Hematopoietic multipotent progenitor cell treated with erythropoietin and hydrocortisone succinate and interleukin-3 and kit ligand, for 4 days (in vitro differentiated cells): ENCODE data around the gene DDX25.

Source experiments
- DNase-seq: peaks from one replicate; pipeline ENCODE4 v3.0.0-alpha.2; 2015

DDX25 gene

GRCh38 chr11:125939081-125939521 lies 34.8 kb downstream of the DDX25 start:
- no peak for DNase-seq

DNA sequence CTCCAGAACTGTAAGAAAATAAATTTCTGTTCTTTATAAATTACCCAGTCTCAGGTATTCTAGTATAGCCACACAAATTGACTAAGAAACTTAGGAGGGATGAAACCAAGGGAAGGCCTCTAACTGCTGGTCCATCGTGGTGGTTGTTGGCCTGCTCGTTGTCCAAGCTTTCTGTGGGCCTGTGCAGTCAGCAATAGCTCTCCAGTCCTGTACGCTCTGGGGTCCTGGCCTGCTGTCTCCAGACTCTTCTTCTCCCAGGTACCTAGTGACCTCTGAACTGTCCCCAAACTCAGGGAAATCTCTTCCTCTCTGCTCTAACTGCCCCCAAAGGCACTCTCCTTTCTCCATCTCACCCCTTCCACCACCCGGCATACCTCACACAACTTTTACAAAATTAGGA lies 35.8 kb downstream of the DDX25 start:
- DNase-seq, result no peak

DNA sequence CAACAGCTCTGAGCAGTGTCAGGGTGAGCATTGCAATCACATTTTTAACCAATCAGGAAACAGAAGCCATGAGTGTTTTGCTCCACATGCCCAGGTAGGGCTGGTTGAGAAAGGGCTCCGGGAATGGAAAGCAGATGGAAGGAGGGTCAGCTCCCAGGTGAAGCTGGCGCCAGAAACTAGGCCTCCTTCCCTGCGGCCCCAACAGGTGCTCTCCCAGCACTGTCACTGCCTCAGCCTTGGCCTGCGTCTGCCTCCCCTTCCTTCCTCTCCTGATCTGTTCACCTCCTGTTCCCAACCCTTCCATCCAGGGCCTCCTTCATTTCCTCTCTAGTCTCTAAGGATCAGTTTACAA lies 36.9 kb downstream of the DDX25 start:
- DNase-seq, result no peak

GRCh38 chr11:125941619-125942611 lies 37.6 kb downstream of the DDX25 start:
- peak; percentile 49 for DNase-seq

DNA sequence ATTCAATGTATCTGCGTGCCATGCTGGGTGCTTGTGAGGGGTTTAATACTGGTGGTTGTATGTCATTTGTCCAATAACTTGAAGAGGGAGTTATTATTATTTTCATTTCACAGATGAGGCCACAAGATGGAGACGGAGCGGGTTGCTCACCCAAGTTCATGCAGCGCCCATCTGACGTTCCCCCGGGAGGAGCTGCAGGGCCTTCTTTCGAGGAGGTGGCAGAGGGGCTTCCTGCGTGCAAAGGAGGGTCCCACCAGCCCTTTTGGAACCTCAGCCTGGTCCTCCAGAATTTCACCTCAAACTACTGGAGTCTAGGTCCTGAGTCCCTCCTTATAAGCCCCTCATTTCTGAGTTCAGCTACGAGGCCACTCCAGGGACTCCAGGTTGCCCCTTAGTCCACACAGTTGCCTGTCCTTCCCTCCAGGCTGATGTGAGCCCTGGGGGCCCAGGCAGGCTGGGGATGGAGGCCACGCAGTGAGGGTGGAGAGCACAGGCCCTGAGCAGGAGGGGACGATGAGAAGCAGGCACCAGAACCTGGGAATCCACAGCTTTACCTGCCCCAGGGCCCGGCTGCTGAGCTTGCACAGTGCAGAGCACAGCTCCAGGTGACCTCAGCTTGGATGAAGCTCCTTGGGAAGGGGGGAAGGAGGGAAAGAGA lies 38.6 kb downstream of the DDX25 start:
- no peak for DNase-seq

DNA sequence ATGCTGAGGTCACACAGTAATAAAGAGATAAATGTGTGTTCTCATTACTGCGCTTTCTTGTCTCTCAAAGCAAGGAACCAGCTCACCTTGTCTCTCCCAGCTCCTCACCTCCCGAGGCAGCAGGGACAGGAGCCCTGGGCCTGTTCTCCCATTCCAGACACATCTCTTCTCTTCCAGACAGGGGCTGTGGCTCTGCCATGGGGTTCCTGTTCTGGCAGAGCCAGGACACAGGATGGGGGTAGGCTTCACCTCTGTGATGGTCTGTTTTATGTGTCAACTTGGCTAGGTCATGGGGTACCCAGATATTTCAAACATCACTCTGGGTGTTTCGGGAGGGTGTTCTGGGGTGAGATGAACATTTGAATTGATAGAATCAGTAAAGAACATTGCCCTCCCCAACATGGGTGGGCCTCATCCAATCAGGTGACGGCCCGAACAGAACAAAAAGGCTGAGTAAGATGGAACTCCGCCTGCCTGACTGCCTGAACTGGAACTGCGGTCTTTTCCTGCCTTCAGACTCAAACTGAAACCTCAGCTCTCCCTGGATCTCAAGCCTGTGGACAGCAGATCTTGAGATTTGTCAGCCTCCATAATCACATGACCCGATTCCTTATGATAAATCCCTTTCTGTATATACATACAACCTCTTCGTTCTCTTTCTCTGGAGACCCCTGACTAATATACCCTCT lies 39.5 kb downstream of the DDX25 start:
- no peak for DNase-seq

DNA sequence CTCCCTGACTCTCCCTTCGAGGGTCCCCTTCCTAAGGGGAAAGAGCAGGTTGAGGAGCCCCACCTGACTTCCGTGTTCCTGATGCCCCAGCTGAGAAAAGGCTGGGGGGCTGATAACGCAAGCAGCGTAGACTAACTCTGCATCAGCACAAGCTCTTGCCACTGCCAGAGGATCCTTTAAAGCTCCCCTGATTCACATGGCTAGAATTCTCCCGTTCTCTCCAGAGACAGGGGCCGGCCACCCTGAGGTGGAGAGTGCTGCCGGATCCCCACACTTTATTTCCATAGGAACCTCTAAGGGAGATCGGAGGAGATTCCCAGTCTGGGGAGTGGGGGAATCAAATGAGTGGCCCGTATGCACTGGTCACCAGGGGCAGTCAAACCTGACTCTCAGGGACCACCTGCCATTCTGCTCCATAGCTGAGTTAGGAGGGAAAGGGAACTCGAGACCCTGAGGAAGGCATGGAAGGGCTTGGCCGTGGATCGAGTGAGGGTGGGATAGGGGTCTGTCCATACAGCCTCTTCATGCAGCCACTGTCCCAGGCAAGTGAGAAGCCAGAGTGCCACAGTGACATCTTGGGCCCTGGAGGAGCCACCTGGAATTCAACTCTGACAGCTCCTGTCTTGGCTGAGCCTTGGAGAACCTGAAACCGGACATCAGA lies 40.2 kb downstream of the DDX25 start:
- DNase-seq, result no peak

DNA sequence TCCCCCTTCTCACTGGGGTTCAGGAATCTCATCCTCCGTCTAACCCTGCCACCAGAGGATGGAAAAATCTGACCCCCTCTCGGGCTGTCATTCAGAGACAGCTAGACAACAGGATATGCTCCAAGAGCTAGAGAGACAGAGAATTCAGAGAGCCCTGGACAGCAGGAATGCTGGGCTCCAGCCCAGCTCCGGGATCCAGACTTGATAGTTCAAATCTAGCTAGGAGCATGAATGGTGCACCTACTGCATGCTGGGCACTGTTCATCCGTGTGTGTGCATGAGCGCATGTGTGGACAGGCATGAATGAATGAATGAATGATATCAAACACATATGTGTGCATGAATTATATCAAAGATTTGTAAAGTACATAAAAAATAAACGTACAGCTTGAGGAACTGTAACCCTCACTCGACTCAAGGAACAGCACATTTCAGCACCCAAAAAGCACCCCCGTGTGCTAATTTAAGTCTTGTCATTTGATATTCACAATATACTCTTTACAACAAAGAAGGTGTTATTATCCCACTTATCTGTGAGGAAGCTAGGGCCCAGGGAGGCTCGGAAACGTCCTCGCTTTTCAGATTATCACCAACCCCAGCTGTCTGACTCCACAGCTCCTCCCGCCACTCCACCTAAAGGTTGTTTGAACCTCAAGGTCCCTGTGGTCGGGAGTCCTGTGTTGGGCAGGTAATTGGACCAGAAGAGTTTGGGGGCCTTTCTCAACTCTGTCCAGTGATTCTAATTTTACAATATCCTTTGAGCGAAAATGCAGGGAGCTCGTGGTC lies 40.9 kb downstream of the DDX25 start:
- DNase-seq, result no peak

GRCh38 chr11:125945797-125946520 lies 41.7 kb downstream of the DDX25 start, which contains the start of gene VSIG10L2:
Gene VSIG10L2 (plus strand): TSS chr11:125946044. CDS start chr11:125946056, 12 bp downstream.
- DNase-seq, result no peak

GRCh38 chr11:125946712-125947418 lies 42.6 kb downstream of the DDX25 start:
- DNase-seq, result no peak

GRCh38 chr11:125947419-125948277 lies 43.3 kb downstream of the DDX25 start:
- DNase-seq, result no peak

DNA sequence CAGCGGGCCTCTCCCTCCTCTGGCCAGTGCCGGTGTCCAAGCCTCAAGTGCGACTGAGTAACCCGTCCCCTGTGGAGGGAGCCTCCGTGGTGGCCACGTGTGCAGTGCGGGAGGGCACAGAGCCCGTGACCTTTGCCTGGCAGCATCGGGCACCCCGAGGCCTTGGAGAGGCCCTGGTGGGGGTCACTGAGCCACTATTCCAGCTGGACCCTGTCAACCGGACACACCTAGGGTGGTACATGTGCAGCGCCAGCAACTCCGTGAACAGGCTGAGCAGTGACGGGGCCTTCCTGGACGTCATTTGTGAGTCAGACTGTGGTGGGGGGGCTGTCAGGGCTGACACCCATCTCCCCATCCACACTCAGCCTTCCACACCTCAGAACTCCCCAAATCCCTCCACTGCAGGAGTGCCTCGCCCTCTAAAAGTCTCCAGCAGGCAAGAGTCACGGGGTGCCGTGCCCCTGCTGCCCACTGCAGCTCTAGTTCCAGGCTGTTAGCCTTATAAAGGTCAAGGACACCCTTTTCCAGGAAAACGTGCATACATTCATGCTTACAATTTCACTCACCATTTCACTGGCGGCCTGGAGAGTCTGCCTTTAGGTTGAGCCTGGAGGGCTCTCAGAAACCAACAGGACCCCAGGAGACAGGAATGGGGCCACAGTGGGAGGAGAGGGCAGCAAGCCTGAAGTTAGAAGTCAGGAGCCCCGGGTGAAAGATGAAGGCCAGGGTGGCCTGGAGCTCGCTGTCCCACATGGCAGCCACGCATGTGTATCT lies 44.2 kb downstream of the DDX25 start:
- DNase-seq, result no peak

DNA sequence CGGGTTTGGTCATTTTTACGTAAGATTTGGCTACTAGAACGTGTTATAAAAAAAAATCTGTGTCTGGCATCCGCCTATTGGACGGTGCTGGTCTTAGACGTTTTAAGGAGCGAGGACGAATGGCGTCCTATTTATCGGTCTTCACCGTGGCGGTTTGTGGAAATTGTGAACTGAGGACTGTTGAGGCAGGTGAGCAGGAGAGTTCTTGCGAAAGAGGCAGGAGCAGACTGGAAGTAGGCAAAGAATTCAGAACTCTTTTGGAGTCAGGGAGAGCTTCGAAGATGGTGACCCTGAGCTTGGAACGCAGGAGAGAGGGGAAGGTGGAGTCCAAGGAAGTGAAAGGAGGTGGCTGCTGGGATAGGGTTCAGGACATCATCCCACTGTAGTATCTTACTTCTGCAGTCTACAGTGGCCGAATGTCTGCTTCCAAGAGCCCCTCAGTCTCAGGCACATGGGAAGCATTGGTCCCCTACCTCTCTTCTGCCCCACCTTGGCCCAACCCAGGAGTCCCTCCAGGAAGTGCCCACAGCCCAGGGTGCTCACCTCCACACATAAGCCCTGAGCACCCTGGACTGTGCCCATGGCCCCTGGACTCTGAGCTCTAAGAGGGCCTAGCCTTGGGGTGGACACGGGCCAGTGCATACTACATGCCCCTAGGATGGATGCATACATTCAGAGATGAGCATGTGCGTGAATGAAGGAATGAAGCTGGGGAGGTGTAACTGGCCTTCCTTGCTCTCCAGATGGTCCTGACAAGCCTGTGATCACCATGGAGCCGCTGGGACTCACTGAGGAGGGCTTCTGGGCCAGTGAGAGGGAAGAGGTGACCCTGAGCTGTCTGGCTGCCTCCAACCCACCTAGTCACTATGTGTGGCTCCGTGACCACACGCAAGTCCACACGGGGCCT lies 45.2 kb downstream of the DDX25 start:
- no peak for DNase-seq

DNA sequence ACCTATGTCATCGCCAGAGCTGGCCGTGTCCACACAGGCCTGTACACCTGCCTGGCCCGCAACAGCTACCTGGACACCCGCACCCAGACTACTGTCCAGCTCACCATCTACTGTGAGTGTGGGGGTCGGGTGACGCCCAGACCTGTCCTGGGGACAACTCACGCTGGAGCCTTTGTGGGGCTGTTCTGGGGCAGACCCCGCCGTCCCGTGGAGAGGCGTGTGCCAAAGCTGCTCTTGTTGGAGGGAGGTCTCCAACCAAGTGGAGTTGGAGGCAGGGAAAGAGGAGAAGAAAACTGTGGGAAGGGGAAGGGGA lies 45.8 kb downstream of the DDX25 start:
- no peak for DNase-seq

GRCh38 chr11:125950696-125951651 lies 46.7 kb downstream of the DDX25 start:
- DNase-seq, result no peak

GRCh38 chr11:125951731-125952130 lies 47.4 kb downstream of the DDX25 start:
- DNase-seq, result no peak

- DNase-seq, result no peak
Measured at GRCh38 chr11:125952559-125952958, 48.3 kb downstream of the DDX25 start.
